ENCODE results near the gene CDH13.
"Not testable (repeated sequence)": the region's sequence is repeated elsewhere in the genome, so short reads cannot be mapped to it uniquely, and the experiment has no call there.

The CDH13 gene

GRCh38 chr16:82926500-82926899 lies 299.7 kb downstream of the CDH13 start:
- H3K4me3 ChIP-seq (ENCODE audit: low read depth, low read length): no peak overlapping the region
- no peaks in the 10 kb centered on the region for H3K27me3 ChIP-seq (ENCODE audit: insufficient read depth, low read depth, severe bottlenecking)
- no peak overlapping the region for H3K27ac ChIP-seq
- DNase-seq: no peak
- TF ChIP-seq, protein P1, sequence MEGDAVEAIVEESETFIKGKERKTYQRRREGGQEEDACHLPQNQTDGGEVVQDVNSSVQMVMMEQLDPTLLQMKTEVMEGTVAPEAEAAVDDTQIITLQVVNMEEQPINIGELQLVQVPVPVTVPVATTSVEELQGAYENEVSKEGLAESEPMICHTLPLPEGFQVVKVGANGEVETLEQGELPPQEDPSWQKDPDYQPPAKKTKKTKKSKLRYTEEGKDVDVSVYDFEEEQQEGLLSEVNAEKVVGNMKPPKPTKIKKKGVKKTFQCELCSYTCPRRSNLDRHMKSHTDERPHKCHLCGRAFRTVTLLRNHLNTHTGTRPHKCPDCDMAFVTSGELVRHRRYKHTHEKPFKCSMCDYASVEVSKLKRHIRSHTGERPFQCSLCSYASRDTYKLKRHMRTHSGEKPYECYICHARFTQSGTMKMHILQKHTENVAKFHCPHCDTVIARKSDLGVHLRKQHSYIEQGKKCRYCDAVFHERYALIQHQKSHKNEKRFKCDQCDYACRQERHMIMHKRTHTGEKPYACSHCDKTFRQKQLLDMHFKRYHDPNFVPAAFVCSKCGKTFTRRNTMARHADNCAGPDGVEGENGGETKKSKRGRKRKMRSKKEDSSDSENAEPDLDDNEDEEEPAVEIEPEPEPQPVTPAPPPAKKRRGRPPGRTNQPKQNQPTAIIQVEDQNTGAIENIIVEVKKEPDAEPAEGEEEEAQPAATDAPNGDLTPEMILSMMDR (IDR thresholded peaks at IDR 0.05; ENCODE audit: low read depth, low read length): no peak
- H3K36me3 ChIP-seq: no peaks in the 10 kb centered on the region
- H3K9me3 ChIP-seq (ENCODE audit: severe bottlenecking): no peaks in the 10 kb centered on the region

DNA sequence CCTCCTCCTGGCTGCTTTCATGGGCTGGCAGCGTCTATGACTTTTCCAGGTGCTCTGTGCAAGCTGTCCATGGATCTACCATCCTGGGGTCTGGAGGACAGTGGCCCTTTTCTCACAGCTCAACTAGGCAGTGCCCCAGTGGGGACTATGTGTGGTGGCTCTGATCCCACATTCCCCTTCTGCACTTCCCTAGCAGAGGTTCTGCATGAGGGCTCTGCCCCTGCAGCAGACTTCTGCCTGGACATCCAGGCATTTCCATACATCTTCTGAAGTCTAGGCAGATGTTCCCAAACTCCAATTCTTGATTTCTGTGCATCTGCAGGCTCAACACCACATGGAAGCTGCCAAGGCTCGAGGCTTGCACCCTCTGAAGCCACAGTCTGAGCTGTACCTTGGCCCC lies 307.2 kb downstream of the CDH13 start:
- H3K9me3 ChIP-seq (ENCODE audit: severe bottlenecking); DNase-seq; H3K4me3 ChIP-seq (ENCODE audit: low read depth, low read length); H3K27ac ChIP-seq; H3K27me3 ChIP-seq (ENCODE audit: insufficient read depth, low read depth, severe bottlenecking); H3K36me3 ChIP-seq: not testable (repeated sequence)

DNA sequence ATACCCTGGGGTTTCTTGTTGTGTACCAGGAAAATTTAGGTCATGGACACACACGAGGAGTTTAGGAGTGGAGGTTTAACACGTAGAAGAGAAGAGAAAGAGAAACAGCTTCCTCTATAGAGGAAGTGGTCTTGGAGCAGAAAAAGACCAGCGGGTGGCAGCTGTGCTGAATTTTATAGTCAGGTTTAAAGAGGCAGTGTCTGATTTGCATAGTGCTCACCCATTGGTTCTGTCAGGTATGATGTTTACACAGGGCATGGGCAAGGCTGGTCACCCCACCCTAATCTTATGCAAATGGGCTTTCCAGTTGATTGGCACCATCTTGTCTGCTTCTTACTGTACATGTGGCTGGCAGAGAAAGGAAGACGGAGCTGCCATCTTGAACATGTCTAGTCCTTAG lies 309.0 kb downstream of the CDH13 start:
- H3K27ac ChIP-seq: no peak overlapping the region
- TF ChIP-seq, protein P1 (IDR thresholded peaks at IDR 0.05; ENCODE audit: low read depth, low read length): no peak
- H3K9me3 ChIP-seq (ENCODE audit: severe bottlenecking): no peaks in the 10 kb centered on the region

DNA sequence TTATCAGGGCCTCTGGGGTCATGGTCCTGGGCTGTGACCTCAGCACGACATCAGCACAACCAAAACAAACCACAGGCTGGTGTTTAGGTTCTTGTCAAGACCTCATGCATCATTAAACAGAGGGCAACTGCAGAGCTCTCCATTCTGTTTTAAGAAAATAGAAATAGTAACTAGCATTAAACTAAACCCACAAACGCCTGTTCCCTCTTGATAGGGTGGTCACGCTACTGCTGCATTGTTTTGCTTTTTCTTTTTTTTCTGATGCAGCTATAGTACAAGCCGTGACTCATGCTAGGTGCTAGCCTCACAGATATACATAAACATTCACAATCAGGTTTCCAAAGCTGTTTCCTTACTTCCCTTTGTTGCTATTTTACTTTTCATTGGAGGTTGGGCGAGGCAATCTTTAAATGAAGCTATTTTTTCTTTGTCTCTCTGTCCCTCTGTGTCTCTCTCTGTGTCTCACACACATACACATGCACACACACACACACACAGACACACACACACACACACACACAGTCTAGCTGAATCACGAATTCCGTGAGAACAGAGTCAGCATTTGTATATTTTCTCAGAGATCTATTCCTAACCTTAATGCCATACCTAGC lies 310.3 kb downstream of the CDH13 start:
- Histone ChIP-seq H3K4me3 (ENCODE audit: low read depth, low read length) (no peak overlapping the region), H3K36me3 (no peaks in the 10 kb centered on the region), H3K27me3 (ENCODE audit: insufficient read depth, low read depth, severe bottlenecking) (no peaks in the 10 kb centered on the region), H3K27ac (no peak overlapping the region), H3K9me3 (ENCODE audit: severe bottlenecking) (no peaks in the 10 kb centered on the region)
- TF ChIP-seq, protein P1 (IDR thresholded peaks at IDR 0.05; ENCODE audit: low read depth, low read length): no peak
- no peak for DNase-seq

More for the DNA sequence above, 309.0 kb downstream of the CDH13 start:
- Histone ChIP-seq H3K27me3 (ENCODE audit: insufficient read depth, low read depth, severe bottlenecking) (no peaks in the 10 kb centered on the region), H3K36me3 (no peaks in the 10 kb centered on the region), H3K4me3 (ENCODE audit: low read depth, low read length) (no peak overlapping the region)
- DNase-seq: no peak

- DNase-seq: no peak
- H3K27me3 ChIP-seq (ENCODE audit: insufficient read depth, low read depth, severe bottlenecking): no peaks in the 10 kb centered on the region
- TF ChIP-seq, protein P1 (IDR thresholded peaks at IDR 0.05; ENCODE audit: low read depth, low read length): no peak
- no peaks in the 10 kb centered on the region for H3K9me3 ChIP-seq (ENCODE audit: severe bottlenecking)
- no peak overlapping the region for H3K4me3 ChIP-seq (ENCODE audit: low read depth, low read length)
- no peaks in the 10 kb centered on the region for H3K36me3 ChIP-seq
- H3K27ac ChIP-seq: no peak overlapping the region
These were observed 311.3 kb downstream of the CDH13 start for GRCh38 chr16:82937926-82938520.

DNA sequence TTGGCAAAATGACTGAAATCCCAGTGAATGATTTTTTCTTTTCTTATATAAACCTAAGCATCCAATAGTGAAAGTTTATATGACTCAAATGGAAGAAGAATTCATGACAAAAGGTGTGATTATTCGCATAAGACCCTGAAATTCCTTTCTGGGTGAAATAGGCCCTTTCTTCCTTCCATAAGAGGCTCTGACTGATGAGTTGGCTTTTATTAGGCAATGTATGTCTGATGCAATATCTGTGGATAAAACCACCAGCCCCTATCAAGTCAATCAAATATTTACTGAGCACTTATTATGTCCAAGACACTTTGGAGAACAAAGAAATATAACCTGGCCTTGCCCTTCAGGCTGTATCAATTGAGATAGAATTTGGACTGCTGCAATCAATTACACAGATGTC lies 316.6 kb downstream of the CDH13 start:
- Histone ChIP-seq H3K4me3 (ENCODE audit: low read depth, low read length) (no peak overlapping the region), H3K36me3 (no peaks in the 10 kb centered on the region), H3K27ac (no peak overlapping the region), H3K9me3 (ENCODE audit: severe bottlenecking) (no peaks in the 10 kb centered on the region), H3K27me3 (ENCODE audit: insufficient read depth, low read depth, severe bottlenecking) (no peaks in the 10 kb centered on the region)
- no peak for DNase-seq
- TF ChIP-seq, protein P1 (IDR thresholded peaks at IDR 0.05; ENCODE audit: low read depth, low read length): no peak
